Measurements from ENCODE around the gene NTNG1. TPM values are rescaled to one million over a fixed set of nuclear protein-coding genes. Genes with fewer than 3 reads are reported as not detected.
"Not testable (repeated sequence)": the region's sequence is repeated elsewhere in the genome, so short reads cannot be mapped to it uniquely, and the experiment has no call there.

NTNG1 gene
- total and polyA plus RNA-seq, 4 donors = 0.72 to 26.7 (median 3.9) TPM

DNA sequence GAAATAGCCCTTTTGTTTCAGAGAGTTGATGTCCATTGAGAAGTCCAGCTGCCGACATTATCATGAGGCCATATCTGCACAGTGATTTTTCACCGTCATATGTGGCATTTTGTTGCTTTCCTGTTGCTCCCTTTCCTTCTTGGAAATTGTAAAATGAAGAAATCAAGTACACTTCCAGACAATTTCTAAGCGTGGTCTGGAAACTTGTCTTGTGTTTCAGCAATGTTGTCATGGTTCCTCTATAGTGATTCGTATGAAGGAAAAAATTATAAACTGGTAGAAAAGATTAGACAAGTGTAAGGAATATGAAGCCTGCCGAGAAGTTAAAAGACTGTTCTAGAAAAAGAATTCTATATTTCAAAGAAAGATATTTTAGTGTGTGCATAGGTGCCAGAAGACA is 17.7 kb downstream of the NTNG1 start:
- Histone ChIP-seq H3K9me3 (ENCODE audit: control insufficient read depth in 4 of 4, insufficient read depth in 3 of 4, low read length in 3 of 4) (no peaks in the 10 kb centered on the region), H3K4me1 (ENCODE audit: control insufficient read depth in 5 of 5, insufficient read depth in 5 of 5, low read length in 5 of 5) (peaks cover 0 to 27% (median 4%) of the 10 kb centered on the region in 5 donors), H3K9ac (ENCODE audit: insufficient read depth in 1 of 2, low read length in 2 of 2) (no peak overlapping the region), H3K27me3 (ENCODE audit: control insufficient read depth in 3 of 3, insufficient read depth in 3 of 3, low read length in 2 of 3) (peaks cover 0 to 25% (median 0%) of the 10 kb centered on the region in 3 donors), H3K27ac (ENCODE audit: low read depth in 1 of 2, low read length in 1 of 2) (no peak overlapping the region), H3K4me3 (no peak overlapping the region), H3K36me3 (ENCODE audit: control insufficient read depth in 4 of 4, insufficient read depth in 4 of 4, low read length in 4 of 4) (no peaks in the 10 kb centered on the region)
- WGBS, 2 donors = 69 to 77% methylated on average over 5 of the region's 5 CpGs
- TF ChIP-seq, protein P1, sequence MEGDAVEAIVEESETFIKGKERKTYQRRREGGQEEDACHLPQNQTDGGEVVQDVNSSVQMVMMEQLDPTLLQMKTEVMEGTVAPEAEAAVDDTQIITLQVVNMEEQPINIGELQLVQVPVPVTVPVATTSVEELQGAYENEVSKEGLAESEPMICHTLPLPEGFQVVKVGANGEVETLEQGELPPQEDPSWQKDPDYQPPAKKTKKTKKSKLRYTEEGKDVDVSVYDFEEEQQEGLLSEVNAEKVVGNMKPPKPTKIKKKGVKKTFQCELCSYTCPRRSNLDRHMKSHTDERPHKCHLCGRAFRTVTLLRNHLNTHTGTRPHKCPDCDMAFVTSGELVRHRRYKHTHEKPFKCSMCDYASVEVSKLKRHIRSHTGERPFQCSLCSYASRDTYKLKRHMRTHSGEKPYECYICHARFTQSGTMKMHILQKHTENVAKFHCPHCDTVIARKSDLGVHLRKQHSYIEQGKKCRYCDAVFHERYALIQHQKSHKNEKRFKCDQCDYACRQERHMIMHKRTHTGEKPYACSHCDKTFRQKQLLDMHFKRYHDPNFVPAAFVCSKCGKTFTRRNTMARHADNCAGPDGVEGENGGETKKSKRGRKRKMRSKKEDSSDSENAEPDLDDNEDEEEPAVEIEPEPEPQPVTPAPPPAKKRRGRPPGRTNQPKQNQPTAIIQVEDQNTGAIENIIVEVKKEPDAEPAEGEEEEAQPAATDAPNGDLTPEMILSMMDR (IDR thresholded peaks at IDR 0.05; ENCODE audit: control extremely low read depth, extremely low read depth) = no peak
- no peak for ATAC-seq (ENCODE audit: insufficient read depth, low FRiP score)
- DNase-seq = peak in 2 of 3 donors; percentile 52 to 58

DNA sequence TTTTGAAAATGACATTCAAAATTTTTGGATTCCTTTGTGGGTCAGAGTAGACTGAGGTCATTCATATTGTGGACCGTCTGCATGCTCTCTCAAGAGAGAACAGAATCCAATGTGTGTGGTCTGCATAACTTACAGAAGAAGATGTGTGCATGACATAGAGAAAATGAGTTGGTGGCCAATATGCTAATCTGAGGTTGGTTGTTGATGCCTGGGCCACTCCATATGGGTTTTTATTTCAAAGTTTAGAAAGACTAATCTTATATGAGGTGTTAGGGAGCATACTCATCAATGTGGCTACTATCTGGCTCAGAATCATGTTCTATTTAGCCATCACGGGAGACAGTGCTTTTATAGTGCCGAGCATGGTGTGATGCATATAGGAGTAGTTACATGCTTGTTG is 18.2 kb downstream of the NTNG1 start:
- Histone ChIP-seq H3K9ac (ENCODE audit: insufficient read depth in 1 of 2, low read length in 2 of 2) (no peak overlapping the region), H3K27me3 (ENCODE audit: control insufficient read depth in 3 of 3, insufficient read depth in 3 of 3, low read length in 2 of 3) (peaks cover 0 to 25% (median 0%) of the 10 kb centered on the region in 3 donors), H3K4me1 (ENCODE audit: control insufficient read depth in 5 of 5, insufficient read depth in 5 of 5, low read length in 5 of 5) (peaks cover 0 to 27% (median 4%) of the 10 kb centered on the region in 5 donors), H3K36me3 (ENCODE audit: control insufficient read depth in 4 of 4, insufficient read depth in 4 of 4, low read length in 4 of 4) (no peaks in the 10 kb centered on the region), H3K4me3 (no peak overlapping the region), H3K27ac (ENCODE audit: low read depth in 1 of 2, low read length in 1 of 2) (no peak overlapping the region), H3K9me3 (ENCODE audit: control insufficient read depth in 4 of 4, insufficient read depth in 3 of 4, low read length in 3 of 4) (peaks cover 0 to under 1% (median 0%) of the 10 kb centered on the region in 4 donors)
- peak; percentile 16 to 72 (median 64) for DNase-seq
- TF ChIP-seq, protein P1 (IDR thresholded peaks at IDR 0.05; ENCODE audit: control extremely low read depth, extremely low read depth) = no peak
- ATAC-seq (ENCODE audit: insufficient read depth, low FRiP score) = no peak
- WGBS, 2 donors = 70 to 83% methylated on average over 3 of the region's 3 CpGs

DNA sequence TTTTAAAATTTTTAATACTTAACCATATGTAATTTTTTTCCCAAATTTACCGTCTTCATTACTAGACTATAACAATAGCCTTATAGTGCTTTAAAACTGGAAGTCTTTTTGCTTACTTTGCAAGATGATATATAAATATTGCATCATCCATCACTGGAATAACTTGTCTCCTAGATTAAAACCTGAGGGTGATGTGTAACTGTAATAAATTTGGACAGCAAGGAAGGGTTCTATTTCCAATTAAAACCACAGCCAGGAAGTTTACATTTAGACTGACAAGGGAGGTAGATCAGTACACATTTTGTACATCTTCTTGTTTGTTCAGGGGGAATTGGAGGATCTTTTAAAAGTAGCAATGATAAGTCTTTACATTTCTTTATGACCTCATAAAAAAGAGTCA is 21.9 kb downstream of the NTNG1 start:
- Histone ChIP-seq H3K4me3 (no peak overlapping the region), H3K27ac (ENCODE audit: low read depth in 1 of 2, low read length in 1 of 2) (no peak overlapping the region), H3K36me3 (ENCODE audit: control insufficient read depth in 4 of 4, insufficient read depth in 4 of 4, low read length in 4 of 4) (no peaks in the 10 kb centered on the region), H3K27me3 (ENCODE audit: control insufficient read depth in 3 of 3, insufficient read depth in 3 of 3, low read length in 2 of 3) (peaks cover 0 to 12% (median 0%) of the 10 kb centered on the region in 3 donors), H3K9ac (ENCODE audit: insufficient read depth in 1 of 2, low read length in 2 of 2) (no peak overlapping the region), H3K9me3 (ENCODE audit: control insufficient read depth in 4 of 4, insufficient read depth in 3 of 4, low read length in 3 of 4) (peaks cover 0 to 5% (median 0%) of the 10 kb centered on the region in 4 donors), H3K4me1 (ENCODE audit: control insufficient read depth in 5 of 5, insufficient read depth in 5 of 5, low read length in 5 of 5) (peaks cover 0 to 18% (median 4%) of the 10 kb centered on the region in 5 donors)
- TF ChIP-seq, protein P1 (IDR thresholded peaks at IDR 0.05; ENCODE audit: control extremely low read depth, extremely low read depth) = no peak
- WGBS, 2 donors = 65 to 78% methylated on average over 1 of the region's 1 CpG
- no peak for DNase-seq
- ATAC-seq (ENCODE audit: insufficient read depth, low FRiP score) = no peak

DNA sequence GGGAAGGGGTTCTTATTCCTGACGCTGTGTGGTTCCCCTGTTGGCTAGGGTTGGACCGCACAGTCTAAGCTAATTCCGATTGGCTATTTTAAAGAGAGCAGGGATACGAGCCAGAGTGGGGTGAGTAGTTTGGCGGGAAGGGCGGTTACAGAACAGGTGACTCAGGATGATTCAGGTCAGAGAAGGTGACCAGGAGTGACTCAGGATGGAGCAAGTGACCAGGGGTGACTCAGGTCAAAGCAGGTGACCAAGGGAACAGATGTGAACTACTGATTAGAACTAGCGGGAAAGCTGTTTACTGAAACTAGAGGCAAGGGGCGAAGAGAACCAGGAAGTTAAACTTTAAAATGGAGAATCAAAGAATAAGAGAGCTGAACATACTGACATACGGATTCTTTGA is 24.1 kb downstream of the NTNG1 start:
- 93 to 95% methylated on average over 9 of the region's 9 CpGs for WGBS, 2 donors
- H3K27ac ChIP-seq (ENCODE audit: low read depth in 1 of 2, low read length in 1 of 2); H3K9me3 ChIP-seq (ENCODE audit: control insufficient read depth in 4 of 4, insufficient read depth in 3 of 4, low read length in 3 of 4); H3K9ac ChIP-seq (ENCODE audit: insufficient read depth in 1 of 2, low read length in 2 of 2); ATAC-seq (ENCODE audit: insufficient read depth, low FRiP score); DNase-seq; H3K4me3 ChIP-seq; H3K4me1 ChIP-seq (ENCODE audit: control insufficient read depth in 5 of 5, insufficient read depth in 5 of 5, low read length in 5 of 5); H3K36me3 ChIP-seq (ENCODE audit: control insufficient read depth in 4 of 4, insufficient read depth in 4 of 4, low read length in 4 of 4): not testable (repeated sequence)
- H3K27me3 ChIP-seq (ENCODE audit: control insufficient read depth in 3 of 3, insufficient read depth in 3 of 3, low read length in 2 of 3) = peaks cover 0 to 18% (median 0%) of the 10 kb centered on the region in 3 donors
